HG03439 (cell line): Measurements from ENCODE around the gene PCDHGA7.
"Not testable (repeated sequence)": the region's sequence is repeated elsewhere in the genome, so short reads cannot be mapped to it uniquely, and the experiment has no call there.

Experiments used
- ATAC-seq: cut with Tn5 transposase; IDR thresholded peaks from one replicate; pipeline ENCODE4 v1.9.1; 2021; ENCODE audit warnings: mild to moderate bottlenecking, moderate library complexity; ENCODE audit not compliant: unreplicated experiment

Gene PCDHGA7

GRCh38 chr5:141397756-141398551 is 15.4 kb downstream of the PCDHGA7 start, which contains the start of gene PCDHGB5:
Gene PCDHGB5, plus strand, starts transcription at chr5:141397947. Its CDS starts 181 bp downstream, at chr5:141398128.
- ATAC-seq: peak; percentile 54

- ATAC-seq: no peak
These were observed 16.1 kb downstream of the PCDHGA7 start for GRCh38 chr5:141398608-141399007.

- ATAC-seq: no peak
These were observed 17.2 kb downstream of the PCDHGA7 start for GRCh38 chr5:141399555-141400258.

- no peak for ATAC-seq
These were observed 20.2 kb downstream of the PCDHGA7 start, which contains the start of gene PCDHGA9 for GRCh38 chr5:141402553-141403243. Gene PCDHGA9, plus strand, starts transcription at chr5:141402778. Its CDS starts 175 bp downstream, at chr5:141402953.

- no peak for ATAC-seq
These were observed 20.8 kb downstream of the PCDHGA7 start for GRCh38 chr5:141403387-141403786.

- not testable (repeated sequence) for ATAC-seq
These were observed 25.4 kb downstream of the PCDHGA7 start, which contains the start of gene PCDHGB6 for GRCh38 chr5:141407790-141408505. Gene PCDHGB6, plus strand, starts transcription at chr5:141408021. Its CDS starts 182 bp downstream, at chr5:141408203.

- no peak for ATAC-seq
These were observed 27.2 kb downstream of the PCDHGA7 start for GRCh38 chr5:141409598-141410306.

- no peak for ATAC-seq
These were observed 29.0 kb downstream of the PCDHGA7 start for GRCh38 chr5:141411575-141411974.

GRCh38 chr5:141412854-141413539 is 30.5 kb downstream of the PCDHGA7 start, which contains the start of gene PCDHGA10:
Gene PCDHGA10, plus strand, starts transcription at chr5:141412987. Its CDS starts 189 bp downstream, at chr5:141413176.
- ATAC-seq: peak; percentile 70

- no peak for ATAC-seq
These were observed 31.1 kb downstream of the PCDHGA7 start for GRCh38 chr5:141413540-141414069.

GRCh38 chr5:141414548-141415274 is 32.2 kb downstream of the PCDHGA7 start:
- ATAC-seq: not testable (repeated sequence)

GRCh38 chr5:141415275-141415618 is 32.7 kb downstream of the PCDHGA7 start:
- not testable (repeated sequence) for ATAC-seq

GRCh38 chr5:141417494-141418172 is 35.1 kb downstream of the PCDHGA7 start, which contains the start of gene PCDHGB7:
Gene PCDHGB7, plus strand, starts transcription at chr5:141417677. Its CDS starts 183 bp downstream, at chr5:141417860.
- not testable (repeated sequence) for ATAC-seq

- no peak for ATAC-seq
These were observed 36.7 kb downstream of the PCDHGA7 start for GRCh38 chr5:141419074-141419880.

GRCh38 chr5:141420855-141421488 is 38.4 kb downstream of the PCDHGA7 start, which contains the start of gene PCDHGA11:
Gene PCDHGA11, plus strand, starts transcription at chr5:141421051. Its CDS starts 177 bp downstream, at chr5:141421228.
- peak; percentile 60 for ATAC-seq

- ATAC-seq: no peak
These were observed 38.9 kb downstream of the PCDHGA7 start for GRCh38 chr5:141421489-141421855.
